Peyer's patch (tissue), 4 donors: ENCODE measurements around the gene MTCL1. TPM values are rescaled to one million over a fixed set of nuclear protein-coding genes. Genes with fewer than 3 reads are reported as not detected.

Experiments used
- DNase-seq, 3 donors: peaks; one replicate each; pipeline ENCODE4 v3.0.0-alpha.2; 2017 to 2019
- H3K27ac ChIP-seq, 4 donors: fragments of 200-600 bp; sonication (generic); one replicate each; pipeline ENCODE4 v1.5.1; 2016 to 2019
- H3K27me3 ChIP-seq, 2 donors: fragments of 200-600 bp; sonication (generic); one replicate each; pipeline ENCODE4 v1.5.1; 2019
- H3K36me3 ChIP-seq, 3 donors: fragments of 200-600 bp; sonication (generic); one replicate each; pipeline ENCODE4 v1.5.1; 2016 to 2019
- H3K4me1 ChIP-seq, 4 donors: fragments of 200-600 bp; sonication (generic); one replicate each; pipeline ENCODE4 v1.5.1; 2016 to 2019
- H3K4me3 ChIP-seq, 4 donors: fragments of 200-600 bp; sonication (generic); 1 replicate in 3 of 4; 2 replicates in 1 of 4; pipeline ENCODE4 v1.5.1; 2016 to 2019; ENCODE audit warnings: mild to moderate bottlenecking in 1 of 4
- H3K9me3 ChIP-seq, 4 donors: fragments of 200-600 bp; sonication (generic); one replicate each; pipeline ENCODE4 v1.5.1; 2016 to 2019; ENCODE audit warnings: mild to moderate bottlenecking in 1 of 4
- CTCF ChIP-seq, 6 experiments: fragments of 450-650 bp in 4 of 6; fragments of 200-600 bp in 2 of 6; sonication (generic) in 1 of 6; IDR thresholded peaks; one replicate each; pipeline ENCODE4 v1.5.1; 2017 to 2019; ENCODE audit warnings: antibody characterized with exemption in 6 of 6, mild to moderate bottlenecking in 3 of 6, moderate library complexity in 1 of 6
- POLR2A ChIP-seq, 2 donors: fragments of 450-650 bp; IDR thresholded peaks; one replicate each; pipeline ENCODE4 v1.5.1; 2017; ENCODE audit warnings: antibody characterized with exemption in 2 of 2, mild to moderate bottlenecking in 2 of 2, moderate library complexity in 2 of 2
- total RNA-seq, 4 donors: library from RNA; depleted of rRNA; stranded (reverse); fragments of >200 nt; gene quantifications; one replicate each; pipeline ENCODE4 v1.1.0, GENCODE V29; 2016

The MTCL1 gene
- total RNA-seq, 4 donors from 2014 or later = 4.2 to 27.2 (median 6.3) TPM

GRCh38 chr18:8799001-8799400 lies 93.6 kb downstream of the MTCL1 start:
- DNase-seq = peak in 2 of 3 donors; percentile 54 to 67
- Histone ChIP-seq H3K27ac (peak overlapping the region in 1 of 4 donors; percentile 33), H3K4me3 (no peak overlapping the region), H3K4me1 (peaks cover 0 to 16% (median 0%) of the 10 kb centered on the region in 4 donors), H3K9me3 (no peaks in the 10 kb centered on the region), H3K27me3 (no peaks in the 10 kb centered on the region), H3K36me3 (no peaks in the 10 kb centered on the region)
- TF ChIP-seq POLR2A (IDR thresholded peaks at IDR 0.05) = no peak
- no peak for TF ChIP-seq CTCF (IDR thresholded peaks at IDR 0.05)

GRCh38 chr18:8799596-8800441 lies 94.5 kb downstream of the MTCL1 start:
- no peak for DNase-seq
- peaks cover 0 to 15% (median 0%) of the 10 kb centered on the region in 4 donors for H3K4me1 ChIP-seq
- no peak for TF ChIP-seq POLR2A (IDR thresholded peaks at IDR 0.05)
- TF ChIP-seq CTCF (IDR thresholded peaks at IDR 0.05) = no peak

GRCh38 chr18:8800445-8800844 lies 95.1 kb downstream of the MTCL1 start:
- H3K4me1 ChIP-seq = peaks cover 0 to 11% (median 0%) of the 10 kb centered on the region in 4 donors
- H3K36me3 ChIP-seq = no peaks in the 10 kb centered on the region
- H3K27me3 ChIP-seq = no peaks in the 10 kb centered on the region
- TF ChIP-seq CTCF (IDR thresholded peaks at IDR 0.05) (no peak), POLR2A (IDR thresholded peaks at IDR 0.05) (no peak)
- DNase-seq = peak in 1 of 3 donors; percentile 9
- H3K4me3 ChIP-seq = no peak overlapping the region
- peak overlapping the region in 1 of 4 donors; percentile 75 for H3K27ac ChIP-seq
- no peaks in the 10 kb centered on the region for H3K9me3 ChIP-seq

More at GRCh38 chr18:8799596-8800441, 94.5 kb downstream of the MTCL1 start:
- Histone ChIP-seq H3K9me3 (no peaks in the 10 kb centered on the region), H3K27me3 (no peaks in the 10 kb centered on the region), H3K27ac (peak overlapping the region in 2 of 4 donors; percentile 0 to 75), H3K4me3 (no peak overlapping the region), H3K36me3 (no peaks in the 10 kb centered on the region)

- Histone ChIP-seq H3K4me1 (peaks cover 0 to 11% (median 0%) of the 10 kb centered on the region in 4 donors), H3K9me3 (no peaks in the 10 kb centered on the region), H3K36me3 (no peaks in the 10 kb centered on the region), H3K27me3 (no peaks in the 10 kb centered on the region), H3K27ac (peak overlapping the region in 1 of 4 donors; percentile 75), H3K4me3 (no peak overlapping the region)
- no peak for TF ChIP-seq CTCF (IDR thresholded peaks at IDR 0.05)
- no peak for TF ChIP-seq POLR2A (IDR thresholded peaks at IDR 0.05)
- no peak for DNase-seq
Observed at GRCh38 chr18:8800876-8801262, 95.5 kb downstream of the MTCL1 start.

- no peaks in the 10 kb centered on the region for H3K9me3 ChIP-seq
- TF ChIP-seq CTCF (IDR thresholded peaks at IDR 0.05) (no peak), POLR2A (IDR thresholded peaks at IDR 0.05) (no peak)
- H3K4me1 ChIP-seq = peaks cover 0 to 11% (median 0%) of the 10 kb centered on the region in 4 donors
- no peaks in the 10 kb centered on the region for H3K27me3 ChIP-seq
- H3K27ac ChIP-seq = peak overlapping the region in 1 of 4 donors; percentile 75
- no peak for DNase-seq
- H3K4me3 ChIP-seq = no peak overlapping the region
- H3K36me3 ChIP-seq = no peaks in the 10 kb centered on the region
Observed at GRCh38 chr18:8801263-8801901, 96.0 kb downstream of the MTCL1 start.
